Activated CD4-positive, alpha-beta memory T cell treated with anti-CD3 and anti-CD28 coated beads, Interleukin-2, amount 10 ng/mL, durations not matched to agents 7 days and 5 days (primary cell): ENCODE results near the gene PIPOX. TPM values are rescaled to one million over a fixed set of nuclear protein-coding genes. Genes with fewer than 3 reads are reported as not detected.

Experiments used
- CTCF ChIA-PET: fragments of 350-600 bp; sonication (Branson Sonifier 250); formaldehyde crosslinking; loops from one replicate; lab custom pipeline; 2021; ENCODE audit warnings: antibody characterized with exemption, inconsistent platforms; lab: Charles Lee
- POLR2A ChIA-PET: fragments of 350-600 bp; sonication (Branson Sonifier 250); formaldehyde crosslinking; loops from one replicate; lab custom pipeline; 2021; ENCODE audit warnings: antibody characterized with exemption; lab: Charles Lee
- DNase-seq: peaks from one replicate; pipeline ENCODE4 v3.0.0-alpha.2; 2020
- H3K27ac Mint-ChIP-seq: one replicate; pipeline ENCODE4 v1.8.0; 2021; ENCODE audit warnings: mild to moderate bottlenecking, mixed read lengths
- H3K27me3 Mint-ChIP-seq: one replicate; pipeline ENCODE4 v1.8.0; 2021; ENCODE audit warnings: mixed read lengths
- H3K36me3 Mint-ChIP-seq: one replicate; pipeline ENCODE4 v1.8.0; 2021; ENCODE audit warnings: low read depth, mixed read lengths
- H3K4me1 Mint-ChIP-seq: one replicate; pipeline ENCODE4 v1.8.0; 2021; ENCODE audit warnings: mixed read lengths
- H3K4me3 Mint-ChIP-seq: one replicate; pipeline ENCODE4 v1.8.0; 2021; ENCODE audit warnings: mild to moderate bottlenecking, mixed read lengths
- H3K9me3 Mint-ChIP-seq: one replicate; pipeline ENCODE4 v1.8.0; 2021; ENCODE audit warnings: mixed read lengths
- total RNA-seq, 2 experiments: library from RNA; stranded (reverse); gene quantifications; one replicate each; pipeline ENCODE4 v1.2.3, GENCODE V29; 2021

The PIPOX gene
- total RNA-seq, 2 experiments from 2014 or later, result 1.4 to 2.0 TPM

DNA sequence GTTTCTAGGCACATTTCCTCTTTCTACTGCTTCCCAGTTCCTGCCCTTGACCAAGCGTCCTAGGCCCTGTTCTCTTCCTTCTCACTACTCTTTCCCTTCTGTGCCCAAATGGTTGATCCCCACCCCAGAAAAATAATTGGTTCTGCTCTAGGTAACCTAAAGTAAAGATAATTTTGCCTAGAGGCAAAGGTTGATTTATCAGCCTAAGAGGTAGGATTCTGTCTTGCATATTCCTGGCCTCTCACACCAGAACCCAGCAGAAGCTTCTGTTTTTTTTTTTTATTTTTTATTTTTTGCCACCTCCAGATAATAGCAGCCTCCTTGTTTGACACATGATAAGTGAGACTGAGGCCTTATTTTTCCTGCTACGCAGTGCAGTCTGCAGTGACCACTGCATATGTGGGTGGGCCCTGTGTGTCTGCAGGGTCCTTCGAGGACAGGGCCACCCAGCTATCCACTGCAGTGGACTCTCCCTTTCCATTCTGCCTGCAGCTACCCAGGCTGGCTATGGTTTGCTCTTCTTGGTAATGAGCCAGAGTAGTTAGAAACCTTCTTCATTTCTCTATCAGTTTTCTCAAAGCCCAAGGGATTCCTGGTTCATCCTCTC, 701 bp downstream of the PIPOX start:
- no peaks in the 10 kb centered on the region for H3K36me3 Mint-ChIP-seq
- no peak overlapping the region for H3K4me3 Mint-ChIP-seq
- no peak for DNase-seq
- H3K9me3 Mint-ChIP-seq, result no peaks in the 10 kb centered on the region
- POLR2A ChIA-PET, result no interaction called here
- no peak overlapping the region for H3K27ac Mint-ChIP-seq
- H3K4me1 Mint-ChIP-seq, result peaks cover 3% of the 10 kb centered on the region
- H3K27me3 Mint-ChIP-seq, result peaks cover 12% of the 10 kb centered on the region
- CTCF ChIA-PET, result interaction anchor here (2.4 kb wide), 1 partner anchor 78 kb away, joined by 9 read pairs; no protein-coding TSS in a partner anchor

DNA sequence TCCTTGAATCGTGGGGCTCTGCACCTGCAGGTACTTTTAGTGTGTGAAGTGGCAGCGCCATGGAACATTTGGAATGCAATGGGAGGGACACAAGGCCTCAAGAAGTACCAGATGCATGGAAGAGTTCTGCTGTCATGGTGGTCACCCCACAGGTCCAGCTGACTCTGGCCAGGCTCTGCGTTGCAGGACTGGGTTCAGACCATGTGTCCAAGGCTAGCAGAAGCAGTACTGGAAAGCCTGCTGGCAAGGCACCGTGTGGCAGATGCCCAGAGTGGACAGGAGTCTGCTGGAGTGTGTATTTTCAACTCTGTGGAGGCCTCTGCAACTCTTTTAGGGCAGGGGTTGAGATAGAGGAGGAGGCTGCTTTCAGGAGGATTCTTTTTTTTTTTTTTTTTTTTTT, 2.1 kb downstream of the PIPOX start:
- CTCF ChIA-PET, result interaction anchor here (2.0 to 2.4 kb wide), 2 partner anchors 72 to 79 kb away, joined by 6 to 9 read pairs; no protein-coding TSS in a partner anchor
- POLR2A ChIA-PET, result no interaction called here
- H3K4me3 Mint-ChIP-seq, result no peak overlapping the region
- H3K36me3 Mint-ChIP-seq, result no peaks in the 10 kb centered on the region
- no peaks in the 10 kb centered on the region for H3K9me3 Mint-ChIP-seq
- DNase-seq, result no peak
- H3K27ac Mint-ChIP-seq, result no peak overlapping the region
- H3K27me3 Mint-ChIP-seq, result peaks cover 24% of the 10 kb centered on the region
- H3K4me1 Mint-ChIP-seq, result peaks cover 3% of the 10 kb centered on the region

DNA sequence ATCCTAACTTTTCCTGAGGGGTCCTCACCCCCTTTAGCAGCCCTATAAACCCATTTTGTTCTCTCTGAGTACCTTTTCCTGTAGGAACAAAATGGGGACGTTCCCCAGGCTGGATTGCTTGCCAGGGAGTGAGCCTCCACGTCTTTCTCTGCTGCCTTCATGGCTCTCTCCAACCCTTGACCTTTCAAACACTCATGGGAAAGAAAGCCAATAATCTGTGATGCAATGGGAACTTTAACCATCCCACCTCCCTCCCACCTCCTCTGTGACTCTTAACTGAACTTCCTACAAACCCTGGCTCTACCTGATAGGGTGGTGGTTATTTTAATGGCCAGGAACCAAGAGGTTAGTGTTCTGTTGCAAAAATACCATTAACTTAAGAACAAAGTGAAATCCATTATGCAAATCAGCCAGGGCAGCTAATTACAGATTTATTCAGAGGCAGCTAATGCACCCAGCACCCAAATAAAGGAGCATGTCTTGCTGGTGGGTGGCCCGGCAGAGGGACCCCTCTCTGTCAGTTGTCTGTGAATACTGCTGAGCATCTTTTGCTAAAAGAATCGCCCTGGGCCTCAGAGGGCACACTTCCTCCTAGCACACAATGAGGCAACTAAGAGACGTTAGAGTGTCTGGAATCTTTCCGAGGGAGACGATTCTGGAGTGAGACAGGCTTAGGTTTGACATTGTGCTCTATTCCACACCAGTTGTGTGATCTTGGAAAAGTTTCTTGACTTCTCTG, 3.0 kb downstream of the PIPOX start:
- H3K4me1 Mint-ChIP-seq, result peaks cover 3% of the 10 kb centered on the region
- no peak overlapping the region for H3K4me3 Mint-ChIP-seq
- ChIA-PET CTCF (interaction anchor here (2.0 kb wide), 1 partner anchor 71 kb away, joined by 6 read pairs; no protein-coding TSS in a partner anchor), POLR2A (no interaction called here)
- no peak overlapping the region for H3K27ac Mint-ChIP-seq
- DNase-seq, result no peak
- peaks cover 24% of the 10 kb centered on the region for H3K27me3 Mint-ChIP-seq
- no peaks in the 10 kb centered on the region for H3K36me3 Mint-ChIP-seq
- H3K9me3 Mint-ChIP-seq, result no peaks in the 10 kb centered on the region

DNA sequence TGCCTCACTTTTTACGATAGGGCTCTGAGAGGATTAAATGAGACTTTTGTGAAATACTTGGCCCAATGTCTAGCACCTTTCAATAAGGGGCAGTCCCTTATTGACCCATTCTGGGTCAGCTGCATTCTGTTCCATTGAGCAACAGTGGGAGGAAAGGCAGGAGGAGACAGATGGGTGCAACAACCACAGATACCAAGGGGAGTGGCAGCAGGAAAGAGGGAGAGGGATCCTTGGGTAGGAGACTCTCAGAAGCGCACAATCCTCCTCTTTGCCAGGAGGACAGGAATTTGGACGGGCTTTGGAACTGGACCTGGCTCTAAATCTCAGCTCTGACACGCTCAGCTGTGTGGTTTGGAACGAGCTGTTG, 3.5 kb downstream of the PIPOX start:
- Mint-ChIP-seq H3K9me3 (no peaks in the 10 kb centered on the region), H3K27me3 (peaks cover 24% of the 10 kb centered on the region), H3K4me1 (peaks cover 3% of the 10 kb centered on the region), H3K36me3 (no peaks in the 10 kb centered on the region), H3K4me3 (no peak overlapping the region), H3K27ac (no peak overlapping the region)
- ChIA-PET CTCF (no interaction called here), POLR2A (no interaction called here)
- no peak for DNase-seq

DNA sequence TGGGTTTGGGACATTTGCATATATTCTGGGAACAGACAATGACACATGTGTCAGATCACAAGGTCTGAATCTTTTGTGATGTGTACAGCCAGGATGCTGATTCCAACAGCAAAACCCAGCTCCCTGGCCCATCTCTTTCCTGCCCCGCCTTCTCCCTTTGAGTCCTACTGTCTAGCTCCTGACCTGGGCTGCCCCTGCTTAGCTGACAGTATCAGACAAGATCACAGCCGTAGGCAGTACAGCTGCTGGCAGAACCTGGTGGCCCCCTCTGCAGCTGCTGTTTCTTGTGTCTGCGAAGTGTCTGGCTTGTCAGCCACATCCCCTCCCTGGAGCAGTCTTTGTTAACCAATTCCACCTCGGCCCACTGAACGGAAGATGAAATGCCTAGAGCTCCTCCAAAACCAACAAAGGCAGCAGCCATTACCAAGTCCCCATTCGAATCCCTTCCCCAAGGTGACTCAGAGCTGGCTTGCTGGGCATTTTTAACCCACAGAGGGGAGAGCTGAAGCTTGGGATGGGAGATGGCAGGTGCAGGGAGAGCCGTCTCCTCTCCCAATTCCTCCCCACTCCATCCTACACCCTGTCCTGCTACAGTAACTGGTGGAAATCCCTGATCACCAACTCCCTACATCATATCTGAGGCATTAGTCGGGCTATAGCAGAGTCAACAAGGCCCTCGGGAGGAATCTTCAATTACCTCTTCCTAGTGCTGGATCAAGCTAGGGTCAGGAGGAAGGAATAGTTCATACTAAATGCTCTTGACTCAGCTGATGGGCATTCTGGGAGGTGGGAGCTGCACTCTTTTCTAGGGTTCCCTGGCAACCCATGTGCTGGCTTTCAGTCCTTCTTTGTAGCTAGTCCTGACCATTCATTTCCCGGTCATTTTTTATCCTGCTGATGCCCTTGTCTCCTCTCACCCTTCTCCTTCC, 5.8 kb downstream of the PIPOX start:
- no peaks in the 10 kb centered on the region for H3K36me3 Mint-ChIP-seq
- DNase-seq, result no peak
- ChIA-PET POLR2A (no interaction called here), CTCF (interaction anchor here (1.0 to 2.4 kb wide), 4 partner anchors 10 to 285 kb away, joined by 3 to 8 read pairs (median 6); no protein-coding TSS in a partner anchor)
- H3K4me3 Mint-ChIP-seq, result no peak overlapping the region
- no peak overlapping the region for H3K27ac Mint-ChIP-seq
- H3K27me3 Mint-ChIP-seq, result peaks cover 21% of the 10 kb centered on the region
- H3K4me1 Mint-ChIP-seq, result no peaks in the 10 kb centered on the region
- H3K9me3 Mint-ChIP-seq, result no peaks in the 10 kb centered on the region

DNA sequence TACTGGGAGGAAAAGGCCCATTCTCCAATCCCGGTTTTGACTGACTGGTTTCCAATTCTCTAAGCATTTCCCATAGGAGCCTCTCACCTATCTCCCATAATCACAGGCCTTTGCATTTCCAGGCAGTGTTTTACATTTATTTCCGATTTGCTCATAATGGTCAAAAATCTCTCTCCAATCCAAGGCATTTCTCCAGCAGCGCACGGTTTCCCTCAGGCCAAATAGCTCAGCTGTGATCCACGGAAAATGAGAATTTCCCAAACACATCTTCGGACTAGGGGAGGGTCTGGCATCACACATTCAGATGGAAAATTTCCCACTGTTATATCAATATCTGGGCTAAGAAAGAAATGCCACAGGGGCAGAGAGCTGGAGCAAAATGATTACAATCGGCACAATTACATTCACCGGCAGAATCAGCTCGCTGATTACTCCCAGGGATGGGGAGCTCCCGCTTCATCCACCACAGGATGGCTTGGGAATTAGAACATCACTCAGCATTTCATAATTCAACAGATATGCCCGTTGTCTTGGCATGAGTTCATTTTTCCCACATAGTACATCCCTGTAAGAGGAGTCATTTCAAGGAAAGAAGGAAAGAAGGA, 6.7 kb downstream of the PIPOX start:
- no peak for DNase-seq
- H3K9me3 Mint-ChIP-seq, result no peaks in the 10 kb centered on the region
- H3K36me3 Mint-ChIP-seq, result no peaks in the 10 kb centered on the region
- H3K27ac Mint-ChIP-seq, result no peak overlapping the region
- no peak overlapping the region for H3K4me3 Mint-ChIP-seq
- H3K4me1 Mint-ChIP-seq, result no peaks in the 10 kb centered on the region
- H3K27me3 Mint-ChIP-seq, result peaks cover 21% of the 10 kb centered on the region
- POLR2A ChIA-PET, result no interaction called here
- CTCF ChIA-PET, result interaction anchor here (2.0 to 2.4 kb wide), 2 partner anchors 84 to 286 kb away, joined by 4 to 8 read pairs; no protein-coding TSS in a partner anchor

DNA sequence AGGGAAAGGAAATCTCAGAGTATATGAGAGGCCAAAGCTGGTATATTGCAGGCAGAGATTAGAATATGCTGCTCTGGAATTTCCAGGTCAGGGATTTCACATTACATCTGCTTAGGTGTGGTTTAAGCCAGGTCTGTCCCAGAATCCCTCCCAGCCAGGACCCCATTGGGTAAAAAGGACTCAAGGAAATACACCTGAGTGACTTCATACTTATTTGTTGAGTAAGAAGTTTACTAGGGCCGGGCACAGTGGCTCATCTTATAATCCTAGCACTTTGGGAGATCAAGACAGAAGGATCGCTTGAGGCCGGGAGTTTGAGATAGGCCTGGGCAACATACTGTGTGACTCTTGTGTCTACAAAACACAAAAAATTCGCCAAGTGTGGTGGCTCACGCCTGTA, 7.2 kb downstream of the PIPOX start:
- ChIA-PET CTCF (interaction anchor here (2.4 kb wide), 1 partner anchor 85 kb away, joined by 8 read pairs; no protein-coding TSS in a partner anchor), POLR2A (no interaction called here)
- Mint-ChIP-seq H3K9me3 (no peaks in the 10 kb centered on the region), H3K4me3 (no peak overlapping the region), H3K36me3 (no peaks in the 10 kb centered on the region), H3K4me1 (no peaks in the 10 kb centered on the region), H3K27ac (no peak overlapping the region), H3K27me3 (peaks cover 21% of the 10 kb centered on the region)
- no peak for DNase-seq

DNA sequence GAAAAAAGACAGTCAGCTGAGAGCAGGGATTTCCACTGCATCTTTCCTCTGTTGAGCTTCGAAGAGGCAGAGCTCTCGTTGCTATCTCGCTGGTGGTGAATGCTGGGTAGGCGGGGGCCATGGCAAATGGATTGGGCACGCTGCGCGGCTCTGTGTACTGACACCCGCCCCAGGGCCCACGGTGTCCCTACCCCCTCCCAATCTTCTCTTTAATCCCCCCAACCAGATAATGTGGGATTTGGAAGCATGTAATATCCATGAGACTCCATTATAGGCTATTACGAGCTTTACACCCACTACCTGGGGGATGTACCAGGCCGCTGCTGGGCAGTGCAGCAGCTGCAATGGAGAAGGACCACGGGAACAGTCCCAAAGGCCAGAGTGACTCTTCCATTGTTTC, 8.3 kb downstream of the PIPOX start:
- Mint-ChIP-seq H3K4me3 (no peak overlapping the region), H3K36me3 (no peaks in the 10 kb centered on the region), H3K27me3 (peaks cover 21% of the 10 kb centered on the region), H3K4me1 (no peaks in the 10 kb centered on the region), H3K27ac (no peak overlapping the region), H3K9me3 (no peaks in the 10 kb centered on the region)
- POLR2A ChIA-PET, result no interaction called here
- no peak for DNase-seq
- CTCF ChIA-PET, result no interaction called here

DNA sequence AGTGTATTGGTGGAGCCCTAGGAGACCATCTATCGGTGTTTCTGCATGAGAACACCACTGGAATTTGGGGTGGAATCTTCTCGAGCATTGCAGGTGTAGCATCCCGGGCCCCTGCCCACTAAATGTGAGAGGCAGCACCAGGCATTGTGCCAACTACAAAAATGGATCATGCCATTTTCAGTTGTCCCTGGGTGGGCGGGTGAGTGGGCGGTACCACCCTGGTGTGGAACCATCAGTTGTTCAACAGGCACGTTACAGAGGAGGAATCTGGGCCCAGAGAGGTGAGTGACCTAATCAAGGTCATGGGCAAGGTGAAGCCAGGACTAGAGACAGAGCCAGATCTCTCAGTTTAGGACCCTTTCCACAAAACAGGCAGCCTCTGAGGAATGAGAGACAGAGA, 8.8 kb downstream of the PIPOX start:
- ChIA-PET POLR2A (no interaction called here), CTCF (no interaction called here)
- Mint-ChIP-seq H3K27ac (no peak overlapping the region), H3K4me3 (no peak overlapping the region), H3K4me1 (no peaks in the 10 kb centered on the region), H3K36me3 (no peaks in the 10 kb centered on the region), H3K27me3 (peaks cover 20% of the 10 kb centered on the region), H3K9me3 (no peaks in the 10 kb centered on the region)
- DNase-seq, result no peak

DNA sequence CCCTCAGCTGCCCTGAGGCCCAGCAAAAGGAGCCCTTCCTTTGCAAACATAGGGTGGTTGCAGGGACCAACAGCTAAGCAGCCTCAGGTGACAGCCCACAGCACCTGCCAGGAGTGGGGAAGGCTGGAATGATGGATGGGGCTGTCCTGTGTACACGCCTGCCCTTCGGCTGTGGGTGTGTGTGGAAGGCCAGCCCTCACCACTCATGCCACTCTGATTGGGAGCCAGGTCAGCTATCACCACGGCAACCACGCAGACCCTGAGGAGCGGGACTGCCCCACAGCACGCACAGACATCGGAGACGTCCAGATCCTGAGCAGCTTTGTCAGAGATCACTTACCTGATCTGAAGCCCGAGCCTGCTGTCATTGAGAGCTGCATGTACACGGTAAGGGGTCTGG, 11.9 kb downstream of the PIPOX start:
- POLR2A ChIA-PET, result no interaction called here
- Mint-ChIP-seq H3K4me3 (no peak overlapping the region), H3K27ac (no peak overlapping the region), H3K36me3 (no peaks in the 10 kb centered on the region), H3K9me3 (no peaks in the 10 kb centered on the region), H3K4me1 (no peaks in the 10 kb centered on the region), H3K27me3 (peaks cover 5% of the 10 kb centered on the region)
- CTCF ChIA-PET, result interaction anchor here (0.6 to 0.9 kb wide), 2 partner anchors 69 to 286 kb away, joined by 3 to 4 read pairs; no protein-coding TSS in a partner anchor
- no peak for DNase-seq

DNA sequence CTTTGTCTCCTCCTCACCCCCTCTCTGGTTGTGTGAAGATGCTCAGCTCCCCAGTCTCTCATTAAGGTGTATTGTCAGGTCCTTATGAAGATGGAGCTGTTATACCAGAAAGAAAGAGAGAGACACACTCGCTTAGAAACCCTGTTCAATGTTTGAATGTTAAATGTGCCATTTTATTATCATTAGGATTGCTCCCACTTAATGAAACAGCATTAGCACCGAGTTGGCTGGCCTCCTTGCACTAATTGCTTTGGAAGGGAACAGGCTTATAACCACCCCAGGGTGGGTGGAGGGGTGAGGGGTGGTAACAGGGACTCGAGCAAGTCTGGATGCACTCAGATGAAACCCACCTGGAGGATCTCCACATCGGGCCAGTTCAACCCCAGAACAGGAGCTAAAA, 14.4 kb downstream of the PIPOX start:
- no peak for DNase-seq
- no peak overlapping the region for H3K27ac Mint-ChIP-seq
- H3K36me3 Mint-ChIP-seq, result no peaks in the 10 kb centered on the region
- peaks cover 3% of the 10 kb centered on the region for H3K27me3 Mint-ChIP-seq
- POLR2A ChIA-PET, result no interaction called here
- H3K4me1 Mint-ChIP-seq, result no peaks in the 10 kb centered on the region
- CTCF ChIA-PET, result interaction anchor here (1.6 kb wide), 1 partner anchor 92 kb away, joined by 5 read pairs; no protein-coding TSS in a partner anchor
- H3K4me3 Mint-ChIP-seq, result no peak overlapping the region
- no peaks in the 10 kb centered on the region for H3K9me3 Mint-ChIP-seq

DNA sequence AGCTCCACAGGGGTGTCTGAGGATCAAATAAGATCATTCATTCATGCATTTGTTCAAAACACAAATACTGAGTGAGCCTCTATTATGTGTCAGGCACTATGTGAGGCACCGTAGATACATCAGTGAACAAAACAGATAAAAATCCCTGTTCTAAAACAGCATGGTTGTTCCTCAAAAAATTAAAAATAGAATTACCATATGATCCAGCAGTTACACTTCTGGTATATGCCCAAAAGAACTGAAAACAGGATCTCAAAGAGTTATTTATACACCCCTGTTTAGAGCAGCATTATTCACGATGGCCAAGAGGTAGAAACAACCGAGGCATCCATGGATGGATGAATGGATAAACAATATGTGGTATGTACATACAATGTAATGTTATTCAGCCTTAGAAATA, 15.4 kb downstream of the PIPOX start:
- Mint-ChIP-seq H3K9me3 (no peaks in the 10 kb centered on the region), H3K4me3 (no peak overlapping the region), H3K27ac (no peak overlapping the region), H3K36me3 (no peaks in the 10 kb centered on the region), H3K4me1 (no peaks in the 10 kb centered on the region), H3K27me3 (peaks cover 3% of the 10 kb centered on the region)
- ChIA-PET CTCF (interaction anchor here (0.7 to 1.6 kb wide), 2 partner anchors 93 to 416 kb away, joined by 3 to 5 read pairs; no protein-coding TSS in a partner anchor), POLR2A (no interaction called here)
- DNase-seq, result no peak
